LHCN-M2 (cell line): ENCODE measurements around the gene NHSL2. TPM values are rescaled to one million over a fixed set of nuclear protein-coding genes. Genes with fewer than 3 reads are reported as not detected.
"Not testable (repeated sequence)": the region's sequence is repeated elsewhere in the genome, so short reads cannot be mapped to it uniquely, and the experiment has no call there.

Experiments
- DNase-seq: peaks from one replicate; pipeline ENCODE4 v3.0.0-alpha.2; 2012; ENCODE audit warnings: low read depth
- polyA plus RNA-seq: library from polyadenylated mRNA; unstranded; fragments of >200 nt; gene quantifications from one replicate; pipeline ENCODE4 v1.2.1, GENCODE V29; 2012; ENCODE audit warnings: missing spikeins
- total RNA-seq: library from RNA; depleted of rRNA; stranded (reverse); fragments of >200 nt; gene quantifications from 2 replicates; pipeline ENCODE4 v1.2.3, GENCODE V29; 2014; rRNA removed

Gene NHSL2
- 0.06 and 0.23 TPM in 2 replicates for total RNA-seq
- polyA plus RNA-seq: 0.21 TPM

- DNase-seq: no peak
These were observed at the start of gene NHSL2 for GRCh38 chrX:71910643-71910985. Gene NHSL2 (plus strand): TSS chrX:71910845.

- DNase-seq: no peak
These were observed 43.0 kb upstream of the NHSL2 start for GRCh38 chrX:71867680-71868079.

- not testable (repeated sequence) for DNase-seq
These were observed 41.1 kb upstream of the NHSL2 start for GRCh38 chrX:71869566-71869965.

- peak; percentile 2 for DNase-seq
These were observed 40.2 kb upstream of the NHSL2 start for GRCh38 chrX:71870208-71871098.

GRCh38 chrX:71871367-71871766, 39.3 kb upstream of the NHSL2 start:
- DNase-seq: no peak

- DNase-seq: no peak
These were observed 37.8 kb upstream of the NHSL2 start for GRCh38 chrX:71872542-71873458.

GRCh38 chrX:71873459-71873833, 37.2 kb upstream of the NHSL2 start:
- no peak for DNase-seq

- not testable (repeated sequence) for DNase-seq
These were observed 33.8 kb upstream of the NHSL2 start for GRCh38 chrX:71876841-71877240.

GRCh38 chrX:71885099-71885498, 25.5 kb upstream of the NHSL2 start:
- DNase-seq: no peak

GRCh38 chrX:71895607-71896006, 15.0 kb upstream of the NHSL2 start:
- DNase-seq: no peak

- no peak for DNase-seq
These were observed 4.5 kb upstream of the NHSL2 start for GRCh38 chrX:71906144-71906543.

GRCh38 chrX:71908387-71908786, 2.3 kb upstream of the NHSL2 start:
- DNase-seq: no peak

GRCh38 chrX:71909956-71910355, 689 bp upstream of the NHSL2 start:
- DNase-seq: no peak

GRCh38 chrX:71910986-71911730, 513 bp downstream of the NHSL2 start:
- DNase-seq: no peak

GRCh38 chrX:71911731-71912050, 1.0 kb downstream of the NHSL2 start:
- no peak for DNase-seq

GRCh38 chrX:71912156-71912555, 1.5 kb downstream of the NHSL2 start:
- no peak for DNase-seq

- no peak for DNase-seq
These were observed 2.7 kb downstream of the NHSL2 start for GRCh38 chrX:71913156-71913950.

GRCh38 chrX:71917621-71918343, 7.1 kb downstream of the NHSL2 start:
- no peak for DNase-seq

- no peak for DNase-seq
These were observed 8.8 kb downstream of the NHSL2 start for GRCh38 chrX:71919431-71919830.

GRCh38 chrX:71919886-71920285, 9.2 kb downstream of the NHSL2 start:
- no peak for DNase-seq
